H9 (cell line): ENCODE results near the gene PMEPA1. TPM values are rescaled to one million over a fixed set of nuclear protein-coding genes. Genes with fewer than 3 reads are reported as not detected.
A peak's percentile ranks its signal among the peaks of the same experiment; 100 is the strongest.

Experiments
- DNase-seq: peaks from one replicate; pipeline ENCODE4 v3.0.0-alpha.2; 2017
- H2AFZ ChIP-seq: one replicate; pipeline ENCODE4 v1.6.1; 2013; ENCODE audit warnings: mild to moderate bottlenecking, low read length, control low read depth, moderate library complexity
- H2AK5ac ChIP-seq: 2 replicates; pipeline ENCODE4 v1.6.1; 2013; ENCODE audit warnings: low read length, control low read depth, mixed read lengths; ENCODE audit not compliant: insufficient read length
- H2BK120ac ChIP-seq: one replicate; pipeline ENCODE4 v1.6.1; 2013; ENCODE audit warnings: low read depth, mild to moderate bottlenecking, low read length, control low read depth, inconsistent platforms; ENCODE audit not compliant: poor library complexity, severe bottlenecking
- H2BK12ac ChIP-seq: 2 replicates; pipeline ENCODE4 v1.6.1; 2013; ENCODE audit warnings: low read length, control low read depth, mixed read lengths, low read depth; ENCODE audit not compliant: insufficient read length
- H2BK15ac ChIP-seq: 2 replicates; pipeline ENCODE4 v1.6.1; 2013; ENCODE audit warnings: low read depth, low read length, control low read depth
- H2BK20ac ChIP-seq: one replicate; pipeline ENCODE4 v1.6.1; 2013; ENCODE audit warnings: low read depth, mild to moderate bottlenecking, low read length, control low read depth, inconsistent platforms; ENCODE audit not compliant: poor library complexity, severe bottlenecking
- H2BK5ac ChIP-seq: 2 replicates; pipeline ENCODE4 v1.6.1; 2013; ENCODE audit warnings: low read length, control low read depth, mixed read lengths; ENCODE audit not compliant: insufficient read length
- H3K14ac ChIP-seq: 2 replicates; pipeline ENCODE4 v1.6.1; 2013; ENCODE audit warnings: low read length, control low read depth; ENCODE audit not compliant: insufficient read depth
- H3K18ac ChIP-seq: 2 replicates; pipeline ENCODE4 v1.6.1; 2013; ENCODE audit warnings: low read depth, mild to moderate bottlenecking, mixed read lengths, low read length, control low read depth; ENCODE audit not compliant: insufficient read length
- H3K23ac ChIP-seq: 2 replicates; pipeline ENCODE4 v1.6.1; 2013; ENCODE audit warnings: low read length, control low read depth, mixed read lengths, low read depth; ENCODE audit not compliant: insufficient read length
- H3K23me2 ChIP-seq: 2 replicates; pipeline ENCODE4 v1.6.1; 2013; ENCODE audit warnings: low read depth, mild to moderate bottlenecking, mixed read lengths, low read length, control low read depth; ENCODE audit not compliant: insufficient read length, poor library complexity, severe bottlenecking
- H3K27ac ChIP-seq: 2 replicates; pipeline ENCODE4 v1.5.1; 2013; ENCODE audit warnings: low read length, control low read depth, mixed read lengths, low read depth; ENCODE audit not compliant: insufficient read length
- H3K27me3 ChIP-seq: 2 replicates; pipeline ENCODE4 v1.6.1; 2013; ENCODE audit warnings: low read length, control low read depth, inconsistent platforms; ENCODE audit not compliant: insufficient read depth
- H3K4ac ChIP-seq: 2 replicates; pipeline ENCODE4 v1.6.1; 2013; ENCODE audit warnings: low read depth, mild to moderate bottlenecking, control low read depth, inconsistent platforms, low read length, moderate library complexity
- H3K4me1 ChIP-seq: 2 replicates; pipeline ENCODE4 v1.6.1; 2013; ENCODE audit warnings: low read length, control low read depth, inconsistent platforms; ENCODE audit not compliant: insufficient read depth
- H3K4me2 ChIP-seq: 2 replicates; pipeline ENCODE4 v1.6.1; 2013; ENCODE audit warnings: low read length, control low read depth, mixed read lengths; ENCODE audit not compliant: insufficient read length, insufficient read depth
- H3K56ac ChIP-seq: 2 replicates; pipeline ENCODE4 v1.6.1; 2013; ENCODE audit warnings: low read depth, mild to moderate bottlenecking, mixed read lengths, low read length, control low read depth; ENCODE audit not compliant: insufficient read length
- H3K79me1 ChIP-seq: 2 replicates; pipeline ENCODE4 v1.6.1; 2013; ENCODE audit warnings: low read depth, mild to moderate bottlenecking, moderate library complexity, low read length, control low read depth, inconsistent platforms; ENCODE audit not compliant: insufficient read depth, poor library complexity, severe bottlenecking
- H3K79me2 ChIP-seq: 2 replicates; pipeline ENCODE4 v1.6.1; 2013; ENCODE audit warnings: low read length, control low read depth, inconsistent platforms; ENCODE audit not compliant: insufficient read depth
- H3K9ac ChIP-seq: 2 replicates; pipeline ENCODE4 v1.6.1; 2013; ENCODE audit warnings: low read length, control low read depth, mixed read lengths; ENCODE audit not compliant: insufficient read length; ENCODE audit errors: extremely low read depth
- H3K9me3 ChIP-seq: one replicate; pipeline ENCODE4 v1.6.1; 2013; ENCODE audit warnings: low read depth, low read length, inconsistent platforms; ENCODE audit not compliant: control insufficient read depth
- H3T11ph ChIP-seq: one replicate; pipeline ENCODE4 v1.6.1; 2013; ENCODE audit warnings: mild to moderate bottlenecking, low read length, control low read depth, inconsistent platforms
- H4K20me1 ChIP-seq: one replicate; pipeline ENCODE4 v1.6.1; 2013; ENCODE audit not compliant: control insufficient read depth, insufficient read length, insufficient read depth
- H4K5ac ChIP-seq: 2 replicates; pipeline ENCODE4 v1.6.1; 2013; ENCODE audit warnings: low read depth, mild to moderate bottlenecking, mixed read lengths, low read length, control low read depth; ENCODE audit not compliant: insufficient read length
- H4K8ac ChIP-seq: replicated peaks from 2 replicates; pipeline ENCODE4 v1.6.1; 2013; ENCODE audit warnings: low read length, control low read depth, mixed read lengths, low read depth; ENCODE audit not compliant: insufficient read length
- H4K91ac ChIP-seq: 2 replicates; pipeline ENCODE4 v1.6.1; 2013; ENCODE audit warnings: low read depth, mild to moderate bottlenecking, moderate library complexity, mixed read lengths, low read length, control low read depth; ENCODE audit not compliant: insufficient read length
- H3K27ac Mint-ChIP-seq, 3 experiments: 2 replicates in 2 of 3; 3 replicates in 1 of 3; pipeline ENCODE4 v1.8.0; 2020 to 2021; ENCODE audit warnings: mixed read lengths in 3 of 3, mild to moderate bottlenecking in 1 of 3, moderate library complexity in 1 of 3
- H3K27me3 Mint-ChIP-seq: 2 replicates; pipeline ENCODE4 v1.8.0; 2021; ENCODE audit warnings: low read depth, mild to moderate bottlenecking, moderate library complexity, mixed read lengths
- H3K36me3 Mint-ChIP-seq, 3 experiments: 2 replicates in 2 of 3; 3 replicates in 1 of 3; pipeline ENCODE4 v1.8.0; 2020 to 2021; ENCODE audit warnings: low read depth in 3 of 3, mixed read lengths in 3 of 3; ENCODE audit not compliant: insufficient read depth in 1 of 3
- H3K4me1 Mint-ChIP-seq, 2 experiments: 2 replicates each; pipeline ENCODE4 v1.8.0; 2020; ENCODE audit warnings: mixed read lengths in 2 of 2
- H3K4me3 Mint-ChIP-seq, 2 experiments: 2 replicates in 1 of 2; 3 replicates in 1 of 2; pipeline ENCODE4 v1.8.0; 2020 to 2021; ENCODE audit warnings: mild to moderate bottlenecking in 2 of 2, mixed read lengths in 2 of 2, moderate library complexity in 1 of 2
- H3K9me3 Mint-ChIP-seq, 2 experiments: 2 replicates in 1 of 2; 3 replicates in 1 of 2; pipeline ENCODE4 v1.8.0; 2020; ENCODE audit warnings: mild to moderate bottlenecking in 2 of 2, mixed read lengths in 2 of 2, moderate library complexity in 1 of 2
- CTCF ChIP-seq: fragments of 200-600 bp; sonication (generic); conservative IDR thresholded peaks from 3 replicates; pipeline ENCODE4 v1.8.0; 2021; ENCODE audit warnings: antibody characterized with exemption, mild to moderate bottlenecking
- WGBS: extraction: QIAGEN DNeasy Blood & Tissue Kit; methylation state at CpG from one replicate; pipeline ENCODE4 v1.1.7; 2013; ENCODE audit warnings: missing lambda C conversion rate, low lambda C conversion rate, mixed read lengths; ENCODE audit not compliant: insufficient read length; ENCODE audit errors: extremely low coverage; 5-methylcytosine and 5-hydroxymethylcytosine counted together
- total RNA-seq: library from RNA; stranded (reverse); gene quantifications from 2 replicates; pipeline ENCODE4 v1.2.1, GENCODE V29; 2021

The PMEPA1 gene
- total RNA-seq, 1 experiment from 2014 or later, result 34.6 TPM

- no peak overlapping the region for H3T11ph ChIP-seq
- no peak overlapping the region for H3K23ac ChIP-seq
- no peak overlapping the region for H2BK5ac ChIP-seq
- DNase-seq, result no peak
- Mint-ChIP-seq H3K27ac (peak overlapping the region in 1 of 3 experiments; percentile 84; a peak in 2 of 7 replicates), H3K4me1 (peaks cover 22 to 36% of the 10 kb centered on the region in 2 experiments), H3K36me3 (peaks cover 0 to 4% (median 4%) of the 10 kb centered on the region in 3 experiments; a peak in 3 of 7 replicates), H3K4me3 (no peak overlapping the region), H3K27me3 (peaks cover 8% of the 10 kb centered on the region), H3K9me3 (peaks cover 0 to 4% of the 10 kb centered on the region in 2 experiments; a peak in 2 of 5 replicates)
- no peak overlapping the region for H2AFZ ChIP-seq
- no peak overlapping the region for H3K56ac ChIP-seq
- H3K9ac ChIP-seq, result no peak overlapping the region
- no peak overlapping the region for H2BK15ac ChIP-seq
- no peak overlapping the region for H3K4ac ChIP-seq
- H3K9me3 ChIP-seq, result no peaks in the 10 kb centered on the region
- no peak overlapping the region for H4K8ac ChIP-seq
- WGBS, result no CpG with 5 or more reads among the region's 10 CpGs
- no peak overlapping the region for H3K27ac ChIP-seq
- H3K4me1 ChIP-seq, result peaks cover 3% of the 10 kb centered on the region; the same call in 1 of the 2 replicates
- H3K79me1 ChIP-seq, result no peaks in the 10 kb centered on the region
- H3K18ac ChIP-seq, result no peak overlapping the region
- no peak overlapping the region for H2BK120ac ChIP-seq
- no peak for TF ChIP-seq CTCF
- peaks cover 8% of the 10 kb centered on the region for H3K23me2 ChIP-seq
- H2AK5ac ChIP-seq, result no peak overlapping the region
- no peaks in the 10 kb centered on the region for H4K20me1 ChIP-seq
- H4K91ac ChIP-seq, result no peak overlapping the region
- no peak overlapping the region for H3K4me2 ChIP-seq
- H3K27me3 ChIP-seq, result no peaks in the 10 kb centered on the region
- H4K5ac ChIP-seq, result no peak overlapping the region
- H2BK12ac ChIP-seq, result no peak overlapping the region
- H3K79me2 ChIP-seq, result peaks cover 4% of the 10 kb centered on the region; the same call in 1 of the 2 replicates
- H2BK20ac ChIP-seq, result no peak overlapping the region
- H3K14ac ChIP-seq, result no peak overlapping the region; the same call in 1 of the 2 replicates
Observed at GRCh38 chr20:57713505-57713903, 3.7 kb upstream of the PMEPA1 start.
